NCI-H1048 (cell line): Measurements from ENCODE around the gene GARIN5A.
"Not testable (repeated sequence)": the region's sequence is repeated elsewhere in the genome, so short reads cannot be mapped to it uniquely, and the experiment has no call there.

Experiments used
- DNase-seq: peaks from one replicate; lab custom pipeline; 2025; lab: John Stamatoyannopoulos, UW

The GARIN5A gene

GRCh38 chr19:50465000-50465399 lies 11.6 kb downstream of the GARIN5A start:
- no peak for DNase-seq

GRCh38 chr19:50464348-50464747 lies 12.3 kb downstream of the GARIN5A start:
- DNase-seq: no peak

- no peak for DNase-seq
These were observed 13.7 kb downstream of the GARIN5A start for GRCh38 chr19:50462970-50463369.

GRCh38 chr19:50461066-50461875 lies 15.4 kb downstream of the GARIN5A start:
- no peak for DNase-seq

GRCh38 chr19:50460161-50460765 lies 16.4 kb downstream of the GARIN5A start:
- no peak for DNase-seq

- DNase-seq: no peak
These were observed 17.0 kb downstream of the GARIN5A start for GRCh38 chr19:50459638-50460037.

- DNase-seq: no peak
These were observed 17.6 kb downstream of the GARIN5A start for GRCh38 chr19:50459067-50459456.

GRCh38 chr19:50458396-50459066 lies 18.1 kb downstream of the GARIN5A start:
- no peak for DNase-seq

- no peak for DNase-seq
These were observed 19.3 kb downstream of the GARIN5A start for GRCh38 chr19:50457300-50457699.

GRCh38 chr19:50455992-50456391 lies 20.7 kb downstream of the GARIN5A start:
- no peak for DNase-seq

- DNase-seq: no peak
These were observed 23.4 kb downstream of the GARIN5A start for GRCh38 chr19:50453243-50453642.

GRCh38 chr19:50451223-50451534 lies 25.5 kb downstream of the GARIN5A start:
- DNase-seq: no peak

- DNase-seq: no peak
These were observed 26.1 kb downstream of the GARIN5A start for GRCh38 chr19:50450369-50451222.

- DNase-seq: no peak
These were observed 27.3 kb downstream of the GARIN5A start for GRCh38 chr19:50449236-50449899.

- no peak for DNase-seq
These were observed 28.9 kb downstream of the GARIN5A start for GRCh38 chr19:50447750-50448149.

GRCh38 chr19:50447053-50447452 lies 29.6 kb downstream of the GARIN5A start:
- no peak for DNase-seq

GRCh38 chr19:50444059-50444458 lies 32.6 kb downstream of the GARIN5A start:
- DNase-seq: no peak

GRCh38 chr19:50439130-50439529 lies 37.5 kb downstream of the GARIN5A start:
- not testable (repeated sequence) for DNase-seq

- DNase-seq: no peak
These were observed 38.7 kb downstream of the GARIN5A start for GRCh38 chr19:50437862-50438449.

GRCh38 chr19:50435627-50436026 lies 41.0 kb downstream of the GARIN5A start:
- DNase-seq: no peak

GRCh38 chr19:50435221-50435620 lies 41.4 kb downstream of the GARIN5A start:
- DNase-seq: no peak
